Activated CD4-positive, alpha-beta T cell treated with anti-CD3 and anti-CD28 coated beads, Interleukin-2, amount 50 U/mL, for 24 hours (primary cell): ENCODE measurements around the gene CCNJL.
"Not testable (repeated sequence)": the region's sequence is repeated elsewhere in the genome, so short reads cannot be mapped to it uniquely, and the experiment has no call there.

ENCODE experiments used
- DNase-seq, 2 donors: peaks; one replicate each; pipeline ENCODE4 v3.0.0-alpha.2; 2020; ENCODE audit warnings: low read depth in 1 of 2, low spot score in 1 of 2

Gene CCNJL

DNA sequence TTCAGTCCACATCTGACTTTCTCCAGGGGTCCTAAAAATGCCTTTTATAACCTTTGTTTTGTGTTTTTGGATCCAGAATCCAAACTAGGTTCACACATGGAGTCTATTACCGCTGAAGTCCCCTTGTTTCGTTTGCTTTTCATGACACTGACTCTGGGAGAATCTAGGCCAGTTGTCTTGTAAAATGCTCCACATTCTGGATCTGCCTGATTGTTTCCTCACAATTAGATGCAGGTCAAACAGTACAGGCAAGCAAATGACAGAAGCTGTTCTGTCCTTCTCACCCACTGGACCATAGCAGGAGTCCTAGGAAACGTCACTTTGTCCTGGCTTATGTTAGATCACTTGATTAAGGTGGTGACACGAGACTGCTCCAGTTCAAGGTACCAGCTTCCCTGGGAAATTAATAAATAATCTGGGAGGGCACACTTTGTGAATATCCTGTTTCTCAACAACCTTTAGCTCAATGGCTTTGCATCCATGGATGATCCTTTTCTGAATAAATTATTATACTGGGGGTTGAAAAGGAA lies 49.0 kb downstream of the CCNJL start:
- DNase-seq, result no peak

DNA sequence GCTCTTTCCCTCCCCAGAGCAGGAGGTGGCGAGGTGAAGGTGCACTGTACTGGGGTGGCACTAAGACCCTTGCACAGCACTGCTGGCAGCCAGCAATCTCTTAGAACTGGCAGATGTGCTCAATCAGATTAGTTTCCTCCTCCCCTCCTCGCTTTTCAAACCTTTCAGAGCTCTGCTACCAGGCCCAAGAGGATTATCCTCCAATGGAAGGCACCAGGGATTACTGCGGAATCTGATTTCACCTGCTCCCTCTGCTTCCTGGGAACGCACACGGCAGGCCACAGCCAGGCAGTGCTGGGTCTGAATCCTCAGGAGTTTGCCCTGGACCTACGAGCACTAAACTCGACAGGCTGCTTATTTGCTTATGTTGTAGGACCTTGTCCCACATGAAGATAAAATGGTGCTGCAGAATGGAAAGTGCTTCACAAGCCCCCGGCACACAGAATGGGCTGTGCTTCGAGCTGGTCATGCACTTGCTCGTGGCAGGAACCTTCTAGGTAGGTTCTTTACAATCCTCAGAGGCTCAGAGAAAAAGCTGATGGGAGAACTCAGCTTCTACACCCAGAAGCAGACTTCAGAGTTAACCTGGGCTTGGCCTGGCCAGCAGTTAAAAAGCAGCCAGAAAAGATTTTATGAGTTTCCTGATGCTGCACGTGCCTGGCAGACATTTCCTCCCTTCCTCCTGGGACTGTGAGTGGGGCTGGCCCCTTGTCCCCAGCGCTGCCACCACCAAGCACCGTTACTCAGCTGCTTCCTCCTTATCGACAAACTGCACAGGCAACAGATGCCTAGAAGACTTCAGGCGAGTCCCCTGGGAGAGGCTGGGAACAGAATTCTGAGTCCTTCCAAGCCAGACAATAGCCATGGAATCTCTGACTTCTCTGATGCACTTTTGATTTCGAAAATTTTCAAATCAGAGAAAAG lies 50.0 kb downstream of the CCNJL start:
- DNase-seq, result no peak

GRCh38 chr5:160260881-160261815 lies 51.2 kb downstream of the CCNJL start:
- no peak for DNase-seq

- DNase-seq, result no peak
Observed at GRCh38 chr5:160260006-160260775, 52.2 kb downstream of the CCNJL start.

- DNase-seq, result no peak
Observed at GRCh38 chr5:160259341-160259740, 53.0 kb downstream of the CCNJL start.

GRCh38 chr5:160254706-160255105 lies 57.7 kb downstream of the CCNJL start:
- DNase-seq, result no peak

DNA sequence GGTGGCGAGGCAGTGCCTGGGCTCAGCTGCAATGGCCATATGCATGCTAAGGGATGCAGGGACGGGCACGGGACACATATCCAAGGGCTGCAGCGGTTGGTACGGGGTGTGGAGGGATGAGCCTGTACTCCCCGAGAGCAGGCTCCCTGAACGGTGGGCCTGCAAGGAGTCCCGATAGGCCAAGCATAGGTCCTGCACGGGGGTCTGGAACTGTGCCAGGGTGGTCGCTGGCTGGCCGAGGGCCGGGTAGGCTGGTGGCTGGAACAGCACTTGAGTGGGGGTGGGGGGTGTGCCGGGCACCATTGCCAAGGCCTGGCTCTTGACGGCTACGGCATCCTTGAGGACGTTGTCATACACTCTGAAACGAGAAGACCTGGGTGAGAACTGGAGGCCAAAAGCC lies 58.9 kb downstream of the CCNJL start:
- DNase-seq, result no peak

DNA sequence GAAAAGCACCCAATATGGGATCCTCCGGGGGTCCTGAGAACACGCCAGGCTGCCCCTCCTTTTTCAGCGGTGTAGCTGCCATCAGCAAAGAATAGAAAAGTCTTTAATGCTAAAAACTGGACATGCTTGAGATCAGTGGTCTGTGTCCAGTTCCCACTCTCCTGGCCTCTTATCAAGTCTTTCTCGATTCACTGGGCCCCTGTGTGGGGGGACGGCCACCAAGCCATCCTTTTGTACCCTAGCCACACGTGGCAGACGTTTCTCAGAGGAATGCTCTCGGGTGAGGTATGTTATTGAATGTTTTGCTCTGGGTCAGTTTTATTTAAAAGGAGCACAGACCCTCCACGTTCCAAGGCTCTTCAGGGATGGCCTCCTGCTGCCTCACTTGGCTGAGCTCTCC lies 59.4 kb downstream of the CCNJL start:
- no peak for DNase-seq

DNA sequence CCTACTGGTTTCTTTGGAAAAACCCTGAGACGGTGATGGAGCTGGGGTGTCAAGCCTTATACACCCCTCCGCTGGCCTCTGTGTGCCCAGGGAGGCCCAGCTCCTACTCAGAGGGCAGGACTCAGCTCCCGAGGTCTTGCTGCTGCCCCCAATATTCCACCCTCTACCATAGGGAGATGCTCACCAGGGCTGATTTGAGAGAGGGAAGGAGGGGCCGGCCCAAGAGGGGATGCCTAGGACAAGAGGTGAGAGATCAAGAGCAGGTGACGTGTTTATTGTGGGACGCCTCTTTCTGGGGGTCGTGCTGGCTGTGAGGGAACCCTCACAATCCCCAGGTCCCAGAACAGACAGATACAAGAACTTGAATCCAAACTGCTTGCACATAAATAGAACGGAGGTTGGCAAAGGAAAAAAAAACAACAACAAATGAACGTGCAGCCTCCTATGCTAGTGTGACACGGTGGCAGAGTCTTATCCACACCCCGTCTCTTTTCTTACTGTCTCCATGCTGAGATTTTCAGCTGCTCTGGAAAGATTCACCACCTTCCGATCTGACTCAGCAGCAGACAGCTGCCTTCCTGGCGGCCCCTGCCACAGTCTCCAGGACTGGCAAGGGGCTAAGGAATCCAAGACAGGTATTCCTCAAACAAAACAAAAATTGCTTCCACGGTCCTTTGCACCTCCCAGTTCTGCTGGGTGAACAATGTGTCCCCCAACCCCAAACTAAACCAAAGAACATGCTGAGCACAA lies 60.8 kb downstream of the CCNJL start:
- no peak for DNase-seq

GRCh38 chr5:160250826-160251225 lies 61.5 kb downstream of the CCNJL start:
- DNase-seq, result no peak

DNA sequence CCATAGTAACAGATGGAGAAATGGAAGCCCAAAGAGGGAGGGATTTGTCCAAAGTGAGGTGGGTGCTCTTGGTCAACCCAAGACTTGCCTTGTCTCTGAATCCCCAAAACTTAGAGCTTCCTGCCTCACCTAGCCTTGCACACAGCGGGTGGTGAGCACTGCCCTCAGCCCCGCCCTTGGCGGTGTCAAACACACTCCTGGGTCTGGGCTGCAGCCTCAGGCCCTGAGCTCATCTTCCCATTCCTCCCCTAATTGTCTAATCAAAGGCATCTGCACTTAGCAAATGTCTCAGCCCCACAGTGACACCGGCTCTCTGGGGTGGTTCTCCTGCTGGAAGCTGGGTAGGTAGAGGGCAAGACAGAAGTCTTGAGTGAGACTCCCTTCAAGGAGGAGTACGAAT lies 62.1 kb downstream of the CCNJL start:
- DNase-seq, result no peak

DNA sequence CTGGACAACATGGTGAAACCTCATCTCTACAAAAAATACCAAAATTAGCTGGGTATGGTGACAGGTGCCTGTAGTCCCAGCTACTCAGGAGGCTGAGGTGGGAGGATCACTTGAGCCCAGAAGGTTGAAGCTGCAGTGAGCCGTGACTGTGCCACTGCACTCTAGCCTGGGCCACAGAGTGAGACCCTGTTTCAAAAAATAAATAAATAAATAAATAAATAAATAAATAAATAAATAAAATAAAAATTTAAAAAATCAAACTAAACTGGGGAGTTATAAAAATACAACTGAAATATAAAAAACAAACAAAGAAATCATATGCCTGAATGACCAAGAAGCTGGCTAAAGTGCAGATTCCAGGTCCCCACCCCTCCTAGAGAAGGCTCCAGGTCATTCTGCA lies 62.8 kb downstream of the CCNJL start:
- not testable (repeated sequence) for DNase-seq

DNA sequence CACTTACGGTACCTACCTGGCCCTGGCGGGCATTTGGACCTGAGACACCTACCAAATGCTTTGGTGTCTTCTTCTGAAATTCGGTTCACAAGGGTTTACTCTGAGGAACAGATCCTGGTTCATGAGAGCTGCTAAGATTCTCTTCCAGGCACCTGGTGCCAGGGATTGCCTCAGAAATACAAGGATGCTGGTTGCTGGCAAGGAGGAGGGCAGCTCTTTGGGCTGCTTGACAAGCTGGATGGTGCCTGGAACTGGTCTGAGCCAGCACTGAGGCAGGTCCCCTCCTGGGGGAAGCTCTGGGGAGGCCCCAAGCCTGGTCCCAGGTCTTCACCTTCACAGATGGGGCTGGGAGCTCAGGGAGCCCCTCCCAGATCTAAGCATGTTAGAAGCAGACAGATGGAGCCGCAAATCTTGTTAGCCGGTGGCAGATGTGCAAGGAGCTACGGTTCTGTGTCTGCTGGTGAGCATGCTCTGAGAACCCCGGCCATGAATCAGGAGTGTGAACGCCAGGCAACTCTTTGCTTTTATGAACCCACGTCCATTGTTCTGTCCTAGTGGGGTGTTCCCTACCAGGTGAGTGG lies 66.8 kb downstream of the CCNJL start:
- DNase-seq, result no peak

DNA sequence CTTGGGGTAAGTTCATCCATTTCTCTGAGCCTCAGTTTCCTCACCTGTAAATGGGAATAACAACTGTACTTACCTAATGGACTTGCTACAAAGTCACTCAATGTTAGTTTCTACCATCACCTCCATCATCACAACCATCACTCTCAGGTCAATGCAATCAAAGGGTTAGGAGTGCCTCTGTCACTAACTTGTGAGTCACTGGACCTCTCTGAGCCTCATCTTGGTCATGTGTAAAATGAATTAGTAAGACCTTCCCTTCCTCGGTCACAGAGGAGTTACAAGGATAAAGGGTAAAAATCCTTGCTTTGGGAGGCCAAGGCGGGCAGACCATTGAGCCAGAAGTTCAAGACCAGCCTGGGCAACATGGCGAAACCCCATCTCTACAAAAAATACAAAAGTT lies 70.2 kb downstream of the CCNJL start:
- no peak for DNase-seq

DNA sequence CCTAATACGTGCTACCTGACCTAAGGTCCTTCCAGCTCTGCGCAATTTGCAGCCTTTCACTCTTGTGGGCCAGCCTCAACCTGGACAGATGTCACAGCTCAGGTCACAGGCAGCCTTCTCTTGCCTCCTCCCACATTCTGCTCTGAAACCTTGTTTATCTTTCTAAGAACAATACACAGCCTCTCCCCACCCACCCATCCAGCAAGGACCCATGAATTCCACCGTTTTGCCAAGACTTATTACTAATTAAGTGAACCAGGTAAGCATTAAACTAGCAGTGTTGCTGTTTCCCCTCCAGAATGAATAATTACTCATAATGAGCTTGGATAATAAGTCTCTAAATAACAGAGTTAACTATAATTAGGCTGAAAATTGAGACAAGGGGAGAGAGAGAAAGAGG lies 72.0 kb downstream of the CCNJL start:
- DNase-seq, result no peak

- DNase-seq, result no peak
Observed at GRCh38 chr5:160237571-160238093, 74.7 kb downstream of the CCNJL start.

DNA sequence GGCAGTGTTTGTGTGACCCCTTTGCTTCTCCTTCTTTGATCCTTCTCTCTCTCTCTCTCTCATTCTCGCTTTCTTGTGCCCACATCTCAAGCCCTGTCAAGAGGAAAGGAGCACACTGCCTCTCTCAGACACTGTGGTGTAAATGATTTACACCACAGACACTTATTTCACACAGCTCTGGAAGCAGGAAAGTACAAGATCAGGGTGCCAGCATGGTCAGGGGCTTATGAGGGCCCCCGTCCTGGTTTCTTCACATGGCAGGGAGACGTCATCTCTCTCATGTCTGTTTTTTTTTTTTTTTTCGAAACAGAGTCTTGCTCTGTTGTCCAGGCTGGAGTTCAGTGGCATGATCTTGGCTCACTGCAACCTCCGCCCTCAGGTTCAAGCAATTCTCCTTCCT lies 76.6 kb downstream of the CCNJL start:
- DNase-seq, result no peak

- no peak for DNase-seq
Observed at GRCh38 chr5:160233215-160233614, 79.1 kb downstream of the CCNJL start.

GRCh38 chr5:160231783-160232342 lies 80.5 kb downstream of the CCNJL start:
- DNase-seq, result no peak
